Neuronal stem cell (in vitro differentiated cells): Measurements from ENCODE around the gene DYNC1I2.
"Not testable (repeated sequence)": the region's sequence is repeated elsewhere in the genome, so short reads cannot be mapped to it uniquely, and the experiment has no call there.

ENCODE experiments used
- DNase-seq: peaks from one replicate; pipeline ENCODE4 v3.0.0-alpha.2; 2013; ENCODE audit warnings: low spot score
- H2AFZ ChIP-seq: one replicate; pipeline ENCODE4 v1.6.1; 2013; ENCODE audit warnings: mild to moderate bottlenecking, low read length, inconsistent platforms
- H2AK5ac ChIP-seq: 2 replicates; pipeline ENCODE4 v1.6.1; 2013; ENCODE audit warnings: low read depth, mild to moderate bottlenecking, inconsistent platforms, low read length, moderate library complexity, mixed read lengths
- H2BK120ac ChIP-seq: 2 replicates; pipeline ENCODE4 v1.6.1; 2013; ENCODE audit warnings: low read depth, mild to moderate bottlenecking, inconsistent platforms, low read length, moderate library complexity, mixed read lengths
- H2BK12ac ChIP-seq: one replicate; pipeline ENCODE4 v1.6.1; 2013; ENCODE audit warnings: low read length, inconsistent platforms
- H2BK15ac ChIP-seq: 2 replicates; pipeline ENCODE4 v1.6.1; 2013; ENCODE audit warnings: mild to moderate bottlenecking, low read length, inconsistent platforms, mixed read lengths
- H2BK5ac ChIP-seq: one replicate; pipeline ENCODE4 v1.6.1; 2013; ENCODE audit warnings: inconsistent platforms, mild to moderate bottlenecking, low read length, moderate library complexity
- H3K14ac ChIP-seq: one replicate; pipeline ENCODE4 v1.6.1; 2013; ENCODE audit warnings: low read length, inconsistent platforms
- H3K18ac ChIP-seq: 2 replicates; pipeline ENCODE4 v1.6.1; 2013; ENCODE audit warnings: low read length, inconsistent platforms
- H3K23ac ChIP-seq: 2 replicates; pipeline ENCODE4 v1.6.1; 2013; ENCODE audit warnings: low read depth, mild to moderate bottlenecking, mixed read lengths, low read length, inconsistent platforms; ENCODE audit not compliant: poor library complexity
- H3K27ac ChIP-seq: replicated peaks from 3 replicates; pipeline ENCODE4 v1.5.1; 2013; ENCODE audit warnings: low read length, inconsistent platforms
- H3K27me3 ChIP-seq, 3 experiments: 2 replicates each; pipeline ENCODE4 v1.6.1; 2013; ENCODE audit warnings: low read length in 3 of 3, mild to moderate bottlenecking in 2 of 3, inconsistent platforms in 1 of 3, low read depth in 1 of 3, mixed read lengths in 1 of 3, moderate library complexity in 1 of 3; ENCODE audit not compliant: control insufficient read depth in 3 of 3, insufficient read depth in 3 of 3
- H3K36me3 ChIP-seq, 2 donors: replicated peaks in 1 of 2; 2 replicates each; pipeline ENCODE4 v1.6.1; 2013; ENCODE audit warnings: low read length in 2 of 2; ENCODE audit not compliant: control insufficient read depth in 2 of 2, insufficient read depth in 2 of 2
- H3K4ac ChIP-seq: 2 replicates; pipeline ENCODE4 v1.6.1; 2013; ENCODE audit warnings: inconsistent platforms, mild to moderate bottlenecking, low read length, moderate library complexity
- H3K4me1 ChIP-seq, 2 donors: 1 replicate in 1 of 2; 2 replicates in 1 of 2; pipeline ENCODE4 v1.6.1; 2013; ENCODE audit warnings: low read length in 2 of 2, low read depth in 1 of 2; ENCODE audit not compliant: control insufficient read depth in 2 of 2, insufficient read depth in 1 of 2
- H3K4me2 ChIP-seq: one replicate; pipeline ENCODE4 v1.6.1; 2013; ENCODE audit warnings: mild to moderate bottlenecking, low read length, inconsistent platforms; ENCODE audit not compliant: insufficient read depth, poor library complexity, severe bottlenecking
- H3K4me3 ChIP-seq, 2 donors: 2 replicates each; pipeline ENCODE4 v1.5.1; 2013; ENCODE audit warnings: low read length in 2 of 2, mild to moderate bottlenecking in 2 of 2, inconsistent platforms in 1 of 2, moderate library complexity in 1 of 2
- H3K79me1 ChIP-seq: one replicate; pipeline ENCODE4 v1.6.1; 2013; ENCODE audit warnings: low read depth, mild to moderate bottlenecking, inconsistent platforms, low read length, moderate library complexity
- H3K9ac ChIP-seq: one replicate; pipeline ENCODE4 v1.6.1; 2013; ENCODE audit warnings: mild to moderate bottlenecking, low read depth, low read length, inconsistent platforms; ENCODE audit not compliant: poor library complexity
- H3K9me3 ChIP-seq, 2 donors: replicated peaks in 1 of 2; 2 replicates each; pipeline versions ENCODE3 to v1.6.1; 2013; ENCODE audit warnings: low read length in 2 of 2, mild to moderate bottlenecking in 2 of 2, inconsistent platforms in 1 of 2, low read depth in 1 of 2, mixed read lengths in 1 of 2, moderate library complexity in 1 of 2; ENCODE audit not compliant: control insufficient read depth in 2 of 2, insufficient read depth in 1 of 2
- H4K8ac ChIP-seq: one replicate; pipeline ENCODE4 v1.6.1; 2013; ENCODE audit warnings: low read depth, mild to moderate bottlenecking, inconsistent platforms, low read length, moderate library complexity
- H4K91ac ChIP-seq: one replicate; pipeline ENCODE4 v1.6.1; 2013; ENCODE audit warnings: low read length, low read depth, mild to moderate bottlenecking, inconsistent platforms; ENCODE audit not compliant: poor library complexity
- WGBS, 2 donors: extraction: QIAGEN DNeasy Blood & Tissue Kit; methylation state at CpG; one replicate each; pipeline ENCODE4 v1.1.7; 2013; ENCODE audit warnings: missing lambda C conversion rate in 2 of 2, mixed read lengths in 1 of 2; ENCODE audit not compliant: insufficient read length in 2 of 2, insufficient replicate concordance in 1 of 2; ENCODE audit errors: extremely low coverage in 2 of 2; 5-methylcytosine and 5-hydroxymethylcytosine counted together

DYNC1I2 gene

GRCh38 chr2:171747371-171747770 is 60.1 kb downstream of the DYNC1I2 start:
- WGBS, 2 donors, result no CpG with 5 or more reads among the region's 3 CpGs
- H3K9me3 ChIP-seq, result no peaks in the 10 kb centered on the region
- H3K23ac ChIP-seq, result no peak overlapping the region
- H3K27me3 ChIP-seq, result no peaks in the 10 kb centered on the region
- no peak overlapping the region for H3K4me3 ChIP-seq
- H2BK5ac ChIP-seq, result no peak overlapping the region
- H3K27ac ChIP-seq, result no peak overlapping the region
- H3K4me1 ChIP-seq, result no peaks in the 10 kb centered on the region
- no peak overlapping the region for H3K9ac ChIP-seq
- H4K8ac ChIP-seq, result no peak overlapping the region
- no peak overlapping the region for H3K18ac ChIP-seq
- H3K14ac ChIP-seq, result no peak overlapping the region
- H2BK12ac ChIP-seq, result no peak overlapping the region
- no peak overlapping the region for H3K4ac ChIP-seq
- H2AFZ ChIP-seq, result no peak overlapping the region
- H2BK15ac ChIP-seq, result no peak overlapping the region
- no peak overlapping the region for H4K91ac ChIP-seq
- H3K79me1 ChIP-seq, result no peaks in the 10 kb centered on the region
- H3K4me2 ChIP-seq, result no peak overlapping the region
- no peak overlapping the region for H2BK120ac ChIP-seq
- H3K36me3 ChIP-seq, result peaks cover 9 to 95% of the 10 kb centered on the region in 2 donors
- H2AK5ac ChIP-seq, result no peak overlapping the region
- DNase-seq, result no peak

- H3K27ac ChIP-seq, result no peak overlapping the region
- H3K4me3 ChIP-seq, result no peak overlapping the region
- H2BK5ac ChIP-seq, result no peak overlapping the region
- H3K18ac ChIP-seq, result no peak overlapping the region
- no peak overlapping the region for H2AK5ac ChIP-seq
- H2BK15ac ChIP-seq, result no peak overlapping the region
- H3K79me1 ChIP-seq, result no peaks in the 10 kb centered on the region
- no peak overlapping the region for H2AFZ ChIP-seq
- no peak overlapping the region for H3K14ac ChIP-seq
- H3K36me3 ChIP-seq, result peaks cover 3 to 53% of the 10 kb centered on the region in 2 donors
- no peaks in the 10 kb centered on the region for H3K4me1 ChIP-seq
- no peak overlapping the region for H4K91ac ChIP-seq
- H3K9me3 ChIP-seq, result no peaks in the 10 kb centered on the region
- no peak overlapping the region for H2BK12ac ChIP-seq
- no peak overlapping the region for H3K4ac ChIP-seq
- H3K4me2 ChIP-seq, result no peak overlapping the region
- WGBS, 2 donors, result no CpG with 5 or more reads among the region's 1 CpG
- H4K8ac ChIP-seq, result no peak overlapping the region
- no peak overlapping the region for H3K9ac ChIP-seq
- no peaks in the 10 kb centered on the region for H3K27me3 ChIP-seq
- no peak overlapping the region for H3K23ac ChIP-seq
- no peak for DNase-seq
- H2BK120ac ChIP-seq, result no peak overlapping the region
Measured at GRCh38 chr2:171754254-171754939, 67.1 kb downstream of the DYNC1I2 start.

GRCh38 chr2:171758762-171759161 is 71.5 kb downstream of the DYNC1I2 start:
- H3K9me3 ChIP-seq, DNase-seq: not testable (repeated sequence)

GRCh38 chr2:171761176-171761575 is 73.9 kb downstream of the DYNC1I2 start:
- not testable (repeated sequence) for H3K27me3 ChIP-seq, H3K14ac ChIP-seq, H3K4me1 ChIP-seq, H2BK120ac ChIP-seq, H3K18ac ChIP-seq, H3K23ac ChIP-seq, H2BK15ac ChIP-seq, H3K4ac ChIP-seq, H3K9me3 ChIP-seq, H3K79me1 ChIP-seq, DNase-seq, H2BK12ac ChIP-seq, H2AK5ac ChIP-seq, H4K91ac ChIP-seq, H2BK5ac ChIP-seq, H3K4me3 ChIP-seq, H4K8ac ChIP-seq, H3K9ac ChIP-seq, H2AFZ ChIP-seq, H3K27ac ChIP-seq, H3K4me2 ChIP-seq
- peaks cover 1 to 43% of the 10 kb centered on the region in 2 donors for H3K36me3 ChIP-seq
- no CpG with 5 or more reads among the region's 4 CpGs for WGBS, 2 donors

More at GRCh38 chr2:171758762-171759161, 71.5 kb downstream of the DYNC1I2 start:
- not testable (repeated sequence) for H3K27me3 ChIP-seq, H2BK15ac ChIP-seq, H3K9ac ChIP-seq, H3K4me2 ChIP-seq, H3K4ac ChIP-seq, H3K23ac ChIP-seq, H3K18ac ChIP-seq, H2BK12ac ChIP-seq, H4K91ac ChIP-seq, H3K79me1 ChIP-seq, H3K4me3 ChIP-seq, H3K14ac ChIP-seq, H2BK120ac ChIP-seq, H2AK5ac ChIP-seq, H2BK5ac ChIP-seq, H4K8ac ChIP-seq, H3K4me1 ChIP-seq, H2AFZ ChIP-seq, H3K27ac ChIP-seq
- WGBS, 2 donors, result no CpG with 5 or more reads among the region's 1 CpG
- H3K36me3 ChIP-seq, result peaks cover 1 to 47% of the 10 kb centered on the region in 2 donors
